ENCODE results near the gene PADI3. TPM values are rescaled to one million over a fixed set of nuclear protein-coding genes. Genes with fewer than 3 reads are reported as not detected.

The PADI3 gene
- total and polyA plus RNA-seq, 9 of the 15 experiments (the other 6 are each of a cell fraction or from before 2014, with no cell fraction given) = not detected

DNA sequence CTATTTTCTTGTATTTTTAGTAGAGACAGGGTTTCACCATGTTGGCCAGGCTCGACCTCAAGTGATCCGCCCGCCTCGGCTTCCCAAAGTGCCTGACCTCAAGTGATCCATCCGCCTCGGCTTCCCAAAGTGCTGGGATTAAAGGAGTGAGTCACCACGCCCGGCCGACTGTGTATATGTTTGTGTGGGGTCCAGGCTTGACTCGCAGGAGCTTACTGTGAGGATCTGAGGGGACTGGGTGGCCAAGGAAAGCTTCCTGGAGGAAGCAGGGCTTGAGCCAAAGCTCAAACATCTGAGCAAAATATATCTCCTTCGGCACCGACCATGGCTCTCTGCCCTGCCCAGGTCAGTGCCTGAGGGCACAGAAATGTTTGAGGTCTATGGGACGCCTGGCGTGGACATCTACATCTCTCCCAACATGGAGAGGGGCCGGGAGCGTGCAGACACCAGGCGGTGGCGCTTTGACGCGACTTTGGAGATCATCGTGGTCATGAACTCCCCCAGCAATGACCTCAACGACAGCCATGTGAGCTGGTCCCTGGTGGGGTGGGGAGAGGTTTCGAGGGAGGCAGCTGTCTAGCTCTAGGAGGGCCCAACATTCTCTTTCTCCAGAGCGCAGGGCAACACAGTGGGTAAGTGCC is 10.5 kb downstream of the PADI3 start:
- Histone ChIP-seq H4K20me1 (replicated peaks; ENCODE audit: control insufficient read depth, insufficient read depth, low read length) (peaks cover 9% of the 10 kb centered on the region), H3K4me3 (no peak overlapping the region), H3K79me2 (ENCODE audit: control insufficient read depth, insufficient read depth, low read length) (no peaks in the 10 kb centered on the region), H3K4me1 (replicated peaks in 1 of 2; ENCODE audit: control insufficient read depth in 2 of 2, insufficient read depth in 2 of 2, low read length in 2 of 2) (no peaks in the 10 kb centered on the region), H3K27me3 (ENCODE audit: control insufficient read depth in 2 of 2, insufficient read depth in 2 of 2, low read length in 2 of 2) (peaks cover 9 to 60% of the 10 kb centered on the region in 2 experiments; a peak in 4 of 5 replicates), H3K9me3 (replicated peaks; ENCODE audit: control insufficient read depth, insufficient read depth, low read depth, low read length) (no peaks in the 10 kb centered on the region), H3K9me1 (ENCODE audit: control insufficient read depth, insufficient read depth, low read length) (no peaks in the 10 kb centered on the region), H3K27ac (ENCODE audit: extremely low read depth, low read depth, low read length) (no peak overlapping the region), H3K36me3 (ENCODE audit: control insufficient read depth, insufficient read depth, low read length) (no peaks in the 10 kb centered on the region), H3K9ac (ENCODE audit: insufficient read depth in 1 of 2, low read depth in 2 of 2, low read length in 2 of 2) (no peak overlapping the region), H3K4me2 (ENCODE audit: insufficient read depth, low read length) (no peak overlapping the region), H2AFZ (ENCODE audit: low read depth, low read length) (no peak overlapping the region)
- intact Hi-C loops (cut with micrococcal nuclease) = no loop called here
- TF ChIP-seq MECOM (CRISPR knock-in tag; IDR thresholded peaks at IDR 0.05) (no peak), ELF4 (CRISPR knock-in tag; IDR thresholded peaks at IDR 0.05) (no peak), RAD21 (CRISPR knock-in tag; conservative IDR thresholded peaks at IDR 0.05 in 1 of 2, IDR thresholded peaks at IDR 0.05 in 1 of 2) (peak in 1 of 2 experiments; percentile 39; a peak in 2 of 4 replicates)
- TF ChIP-seq, protein P1, sequence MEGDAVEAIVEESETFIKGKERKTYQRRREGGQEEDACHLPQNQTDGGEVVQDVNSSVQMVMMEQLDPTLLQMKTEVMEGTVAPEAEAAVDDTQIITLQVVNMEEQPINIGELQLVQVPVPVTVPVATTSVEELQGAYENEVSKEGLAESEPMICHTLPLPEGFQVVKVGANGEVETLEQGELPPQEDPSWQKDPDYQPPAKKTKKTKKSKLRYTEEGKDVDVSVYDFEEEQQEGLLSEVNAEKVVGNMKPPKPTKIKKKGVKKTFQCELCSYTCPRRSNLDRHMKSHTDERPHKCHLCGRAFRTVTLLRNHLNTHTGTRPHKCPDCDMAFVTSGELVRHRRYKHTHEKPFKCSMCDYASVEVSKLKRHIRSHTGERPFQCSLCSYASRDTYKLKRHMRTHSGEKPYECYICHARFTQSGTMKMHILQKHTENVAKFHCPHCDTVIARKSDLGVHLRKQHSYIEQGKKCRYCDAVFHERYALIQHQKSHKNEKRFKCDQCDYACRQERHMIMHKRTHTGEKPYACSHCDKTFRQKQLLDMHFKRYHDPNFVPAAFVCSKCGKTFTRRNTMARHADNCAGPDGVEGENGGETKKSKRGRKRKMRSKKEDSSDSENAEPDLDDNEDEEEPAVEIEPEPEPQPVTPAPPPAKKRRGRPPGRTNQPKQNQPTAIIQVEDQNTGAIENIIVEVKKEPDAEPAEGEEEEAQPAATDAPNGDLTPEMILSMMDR (IDR thresholded peaks at IDR 0.05 in 2 of 3, conservative IDR thresholded peaks at IDR 0.05 in 1 of 3; ENCODE audit: insufficient read depth in 2 of 3, low read depth in 1 of 3, low read length in 3 of 3) = peak; percentile 29 to 40 (median 34); a peak in 4 of 6 replicates
- POLR2A ChIA-PET = interaction anchor here (1.2 to 1.4 kb wide), 2 partner anchors 9 to 12 kb away, joined by 4 to 6 read pairs; no protein-coding TSS in a partner anchor
- DNase-seq (ENCODE audit: extremely low read depth in 1 of 4, low spot score in 3 of 4) = peak; percentile 32 to 53 (median 42)
- in situ Hi-C loops (cut with MboI) = no loop called here
- BruUV-seq (replicated peaks) = no TSS peak
- 3% methylated on average over 24 of the region's 24 CpGs for whole genome bisulfite sequencing (ENCODE audit: insufficient coverage, low coverage, missing lambda C conversion rate)
- CTCF ChIA-PET (ENCODE audit: low intra/inter-chr PET ratio) = no interaction called here
- peak; percentile 88 for ATAC-seq
- no peak for FAIRE-seq
